K562 (cell line): ENCODE results near the gene TBL2. TPM values are rescaled to one million over a fixed set of nuclear protein-coding genes. Genes with fewer than 3 reads are reported as not detected.

Experiments
- ATAC-seq: fragments of 200-7000 bp; cut with Tn5 transposase; 3 replicates; pipeline ENCODE4 v1.9.1; 2020; ENCODE audit warnings: moderate library complexity
- BruUV-seq: library from RNA; stranded (reverse); fragments of 400-500 nt; replicated peaks from 2 replicates; lab custom pipeline; 2021; lab: Mats Ljungman, UMichigan
- CTCF ChIA-PET: fragments of 300-600 bp; formaldehyde crosslinking; extraction: SDS; loops from one replicate; lab custom pipeline; 2021; ENCODE audit warnings: low intra/inter-chr PET ratio; lab: Yijun Ruan, JAX
- POLR2A ChIA-PET: fragments of 300-600, 350-650 bp; sonication (Branson Sonifier 250); formaldehyde crosslinking; extraction: SDS; loops from one replicate; lab custom pipeline; 2021; ENCODE audit warnings: antibody characterized with exemption, inconsistent platforms; lab: Yijun Ruan, JAX
- DNase-seq, 4 experiments: peaks; one replicate each; pipeline versions ENCODE4 v3.0.0 to v3.0.0-alpha.2; 2011 to 2018; ENCODE audit warnings: low spot score in 3 of 4, mixed read lengths in 3 of 4; ENCODE audit errors: extremely low read depth in 1 of 4
- FAIRE-seq: peaks from 2 replicates; lab custom pipeline; 2011; peaks lifted over from hg19 to GRCh38; lab: Jason Lieb, UNC
- H2AFZ ChIP-seq: 2 replicates; pipeline ENCODE4 v1.6.0; 2011; ENCODE audit warnings: low read depth, low read length, control low read depth, inconsistent platforms
- H3K27ac ChIP-seq: fragments of 200-600 bp; 3 replicates; pipeline ENCODE4 v1.8.0; 2011; ENCODE audit warnings: low read depth, mild to moderate bottlenecking, control low read depth, inconsistent platforms, low read length, moderate library complexity, mixed read lengths; ENCODE audit errors: extremely low read depth
- H3K27me3 ChIP-seq, 2 experiments: fragments of 300-600 bp in 1 of 2; 2 replicates in 1 of 2; 3 replicates in 1 of 2; pipeline versions ENCODE4 v1.6.0 to v1.8.0; 2011; ENCODE audit warnings: inconsistent platforms in 2 of 2, low read length in 2 of 2, mild to moderate bottlenecking in 1 of 2, mixed read lengths in 1 of 2, moderate library complexity in 1 of 2; ENCODE audit not compliant: control insufficient read depth in 2 of 2, insufficient read depth in 2 of 2
- H3K36me3 ChIP-seq: fragments of 300-600 bp; 3 replicates; pipeline ENCODE4 v1.8.0; 2011; ENCODE audit warnings: mild to moderate bottlenecking, low read length, inconsistent platforms; ENCODE audit not compliant: control insufficient read depth, insufficient read depth
- H3K4me1 ChIP-seq, 2 experiments: fragments of 200-600 bp in 1 of 2; replicated peaks in 1 of 2; 2 replicates in 1 of 2; 3 replicates in 1 of 2; pipeline versions ENCODE4 v1.5.1 to v1.8.0; 2011; ENCODE audit warnings: inconsistent platforms in 2 of 2, low read length in 2 of 2, mild to moderate bottlenecking in 1 of 2, mixed read lengths in 1 of 2, moderate library complexity in 1 of 2; ENCODE audit not compliant: control insufficient read depth in 2 of 2, insufficient read depth in 2 of 2
- H3K4me2 ChIP-seq: 2 replicates; pipeline ENCODE4 v1.6.1; 2011; ENCODE audit warnings: low read length, control low read depth, inconsistent platforms, mixed read lengths; ENCODE audit not compliant: insufficient read depth
- H3K4me3 ChIP-seq: fragments of 200-600 bp; sonication (generic), shearing (Covaris generic); 2 replicates; pipeline ENCODE4 v1.5.1; 2016; ENCODE audit warnings: control low read depth, inconsistent platforms
- H3K79me2 ChIP-seq: fragments of 200-600 bp; 3 replicates; pipeline ENCODE4 v1.8.0; 2011; ENCODE audit warnings: low read length, inconsistent platforms; ENCODE audit not compliant: control insufficient read depth, insufficient read depth
- H3K9ac ChIP-seq, 2 experiments: 2 replicates each; pipeline versions ENCODE4 v1.6.0 to v1.6.1; 2011; ENCODE audit warnings: low read depth in 2 of 2, low read length in 2 of 2, control low read depth in 1 of 2, inconsistent platforms in 1 of 2, mild to moderate bottlenecking in 1 of 2, mixed read lengths in 1 of 2; ENCODE audit not compliant: insufficient read depth in 1 of 2
- H3K9me1 ChIP-seq: one replicate; pipeline ENCODE4 v1.6.0; 2011; ENCODE audit warnings: inconsistent platforms, mild to moderate bottlenecking, low read length, moderate library complexity; ENCODE audit not compliant: control insufficient read depth, insufficient read depth
- H3K9me3 ChIP-seq: replicated peaks from 2 replicates; pipeline ENCODE4 v1.5.1; 2011; ENCODE audit warnings: low read depth, low read length, inconsistent platforms; ENCODE audit not compliant: control insufficient read depth, insufficient read depth
- H4K20me1 ChIP-seq: replicated peaks from 2 replicates; pipeline ENCODE4 v1.6.1; 2011; ENCODE audit warnings: low read length, inconsistent platforms, mixed read lengths; ENCODE audit not compliant: control insufficient read depth, insufficient read depth
- ATF7 ChIP-seq: fragments of 450-650 bp; IDR thresholded peaks from 2 replicates; pipeline ENCODE4 v1.7.1; 2014; ENCODE audit warnings: mild to moderate bottlenecking, moderate library complexity
- CBX5 ChIP-seq: IDR thresholded peaks from 2 replicates; pipeline ENCODE4 v1.6.1; 2014; ENCODE audit warnings: low read depth, borderline replicate concordance
- CHD1 ChIP-seq: fragments of 200-600 bp; sonication (generic); IDR thresholded peaks from one replicate; pipeline ENCODE4 v1.6.1; 2012; ENCODE audit warnings: mild to moderate bottlenecking, moderate library complexity, low read length, inconsistent platforms
- ETV6 ChIP-seq, 3 experiments: fragments of 150-350 bp in 1 of 3; sonication (generic) in 1 of 3; formaldehyde crosslinking in 1 of 3; IDR thresholded peaks; 2 replicates each; pipeline versions ENCODE4 v1.6.1 to v1.8.0; 2014 to 2022; ENCODE audit warnings: borderline replicate concordance in 2 of 3, low read depth in 2 of 3, antibody characterized with exemption in 1 of 3, low read length in 1 of 3, mild to moderate bottlenecking in 1 of 3, missing genetic modification reagents in 1 of 3
- HIVEP1 ChIP-seq: fragments of 250-450 bp; sonication (Bioruptor Pico); IDR thresholded peaks from 2 replicates; pipeline ENCODE4 v1.4.0; 2020; ENCODE audit warnings: mild to moderate bottlenecking
- ID3 ChIP-seq, 2 experiments: fragments of 250-450 bp in 1 of 2; fragments of 450-650 bp in 1 of 2; sonication (Bioruptor Pico) in 1 of 2; IDR thresholded peaks; 2 replicates each; pipeline versions ENCODE4 v1.6.1 to v1.8.0; 2016 to 2021; ENCODE audit warnings: mild to moderate bottlenecking in 2 of 2, moderate library complexity in 2 of 2, missing compliant biosample characterization in 1 of 2, missing genetic modification characterization in 1 of 2
- MEF2D ChIP-seq: conservative IDR thresholded peaks from 2 replicates; pipeline ENCODE4 v1.6.1; 2016; ENCODE audit warnings: low read depth, missing genetic modification characterization, missing compliant biosample characterization
- NFYB ChIP-seq: IDR thresholded peaks from 2 replicates; pipeline ENCODE4 v1.6.1; 2011; ENCODE audit warnings: mild to moderate bottlenecking, moderate library complexity; ENCODE audit not compliant: insufficient read length; ENCODE audit errors: extremely low read depth
- POLR2AphosphoS5 ChIP-seq: IDR thresholded peaks from 2 replicates; pipeline ENCODE4 v1.6.1; 2011; ENCODE audit warnings: mild to moderate bottlenecking, low read depth, low read length, moderate library complexity; ENCODE audit not compliant: control insufficient read depth, insufficient read depth
- PTTG1 ChIP-seq: fragments of 450-650 bp; IDR thresholded peaks from 2 replicates; pipeline ENCODE4 v1.6.1; 2016; ENCODE audit warnings: low read depth, mild to moderate bottlenecking, missing genetic modification characterization, missing compliant biosample characterization
- RBM15 ChIP-seq: fragments of 200-400 bp; formaldehyde crosslinking; IDR thresholded peaks from 2 replicates; pipeline ENCODE4 v1.6.1; 2018; ENCODE audit warnings: mild to moderate bottlenecking, low read length, moderate library complexity; ENCODE audit not compliant: insufficient read depth
- STAT5A ChIP-seq: IDR thresholded peaks from 2 replicates; pipeline ENCODE4 v1.6.1; 2012; ENCODE audit warnings: low read length, inconsistent platforms, borderline replicate concordance
- ZNF24 ChIP-seq: fragments of 450-650 bp; IDR thresholded peaks from 2 replicates; pipeline ENCODE4 v1.6.1; 2016
- ZNF766 ChIP-seq: fragments of 200-800 bp; sonication (Bioruptor generic); conservative IDR thresholded peaks from 2 replicates; pipeline ENCODE4 v1.6.1; 2016; ENCODE audit warnings: missing genetic modification characterization, missing compliant biosample characterization
- ZSCAN29 ChIP-seq: fragments of 450-650 bp; IDR thresholded peaks from 2 replicates; pipeline ENCODE4 v1.6.1; 2017
- WGBS: fragments of 100-300 bp; shearing (Covaris generic); methylation state at CpG from one replicate; pipeline ENCODE4 v1.1.6; 2016; ENCODE audit warnings: low coverage, mixed read lengths; ENCODE audit not compliant: insufficient coverage; ENCODE audit errors: missing lambda C conversion rate; 5-methylcytosine and 5-hydroxymethylcytosine counted together
- in situ Hi-C: fragments of 300-500 bp; cut with MboI; formaldehyde crosslinking; loops from 4 replicates; pipeline ENCODE4 v1.15.0; 2018; ENCODE audit warnings: inconsistent platforms, mixed read lengths
- intact Hi-C: fragments of 100-400 bp; cut with micrococcal nuclease; formaldehyde crosslinking; loops from 2 replicates; pipeline ENCODE4 v1.14.2; 2022
- polyA plus RNA-seq, 8 experiments: library from polyadenylated mRNA; depleted of rRNA in 4 of 8; stranded (reverse) in 5 of 8; unstranded in 3 of 8; fragments of >200 nt; fragmentation: Nextera tagmentation in 2 of 8; fragmentation: Illumina TruSeq in 1 of 8; extraction: Ambion mirVana in 2 of 8; extraction: Trizol in 1 of 8; gene quantifications; 2 replicates each; pipeline versions ENCODE4 v1.2.1 to v1.2.3, GENCODE V29; 2011 to 2014; ENCODE audit warnings: inconsistent platforms in 1 of 8, missing spikeins in 1 of 8
- total RNA-seq, 7 experiments: library from RNA; depleted of rRNA in 6 of 7; stranded (reverse); fragments of >200 nt in 6 of 7; fragmentation: Illumina TruSeq in 2 of 7; extraction: Trizol in 2 of 7; gene quantifications; 2 replicates each; pipeline versions ENCODE4 v1.2.1 to v1.2.3, GENCODE V29; 2011 to 2021; ENCODE audit warnings: low replicate concordance in 1 of 7
- TF ChIP-seq, protein P1 (sequence below), 2 experiments: fragments of 450-650 bp in 1 of 2; sonication (generic) in 1 of 2; formaldehyde crosslinking; conservative IDR thresholded peaks; 2 replicates each; pipeline versions ENCODE4 v1.4.0 to v1.8.1; 2020 to 2022; ENCODE audit warnings: mild to moderate bottlenecking in 1 of 2, missing genetic modification reagents in 1 of 2

The TBL2 gene
- total and polyA plus RNA-seq, 9 of the 15 experiments (the other 6 are each of a cell fraction or from before 2014, with no cell fraction given), result 2.5 to 123 (median 49.2) TPM

GRCh38 chr7:73623798-73624668 lies 45.7 kb upstream of the TBL2 start, which contains the start of gene MLXIPL (continued):
- TF ChIP-seq POLR2AphosphoS5 (peak; percentile 84), ATF7 (peak; percentile 35; the same call in 1 of the 2 replicates), PTTG1 (tag) (no peak)
- TF ChIP-seq, protein P1, sequence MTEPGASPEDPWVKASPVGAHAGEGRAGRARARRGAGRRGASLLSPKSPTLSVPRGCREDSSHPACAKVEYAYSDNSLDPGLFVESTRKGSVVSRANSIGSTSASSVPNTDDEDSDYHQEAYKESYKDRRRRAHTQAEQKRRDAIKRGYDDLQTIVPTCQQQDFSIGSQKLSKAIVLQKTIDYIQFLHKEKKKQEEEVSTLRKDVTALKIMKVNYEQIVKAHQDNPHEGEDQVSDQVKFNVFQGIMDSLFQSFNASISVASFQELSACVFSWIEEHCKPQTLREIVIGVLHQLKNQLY (CRISPR knock-in tag; conservative IDR thresholded peaks at IDR 0.05), result peak in 1 of 2 experiments; percentile 46; a peak in 1 of 4 replicates
- TF ChIP-seq, all 486 proteins: peak for 71

GRCh38 chr7:73622909-73623797 lies 44.8 kb upstream of the TBL2 start:
- peak overlapping the region; percentile 75 to 100; a peak in 3 of 4 replicates for H3K9ac ChIP-seq
- H3K4me1 ChIP-seq, result peaks cover 24 to 35% of the 10 kb centered on the region in 2 experiments
- H3K27ac ChIP-seq, result no peak overlapping the region
- no peaks in the 10 kb centered on the region; the same call in 1 of the 2 replicates for H4K20me1 ChIP-seq
- peak overlapping the region; percentile 85 for H3K4me2 ChIP-seq
- no peaks in the 10 kb centered on the region for H3K9me1 ChIP-seq
- FAIRE-seq, result no peak
- ChIA-PET CTCF (no interaction called here), POLR2A (interaction anchor here (0.6 to 0.7 kb wide), 2 partner anchors 314 to 922 kb away, joined by 3 read pairs; no protein-coding TSS in a partner anchor)
- peaks cover 8 to 17% of the 10 kb centered on the region in 2 experiments for H3K27me3 ChIP-seq
- H3K79me2 ChIP-seq, result no peaks in the 10 kb centered on the region
- ATAC-seq, result peak; percentile 74
- H3K36me3 ChIP-seq, result no peaks in the 10 kb centered on the region
- WGBS, result 10% methylated on average over 58 of the region's 58 CpGs
- H3K4me3 ChIP-seq, result peak overlapping the region; percentile 68
- in situ Hi-C loops (no loop called here), intact Hi-C loops (no loop called here)
- H3K9me3 ChIP-seq, result no peaks in the 10 kb centered on the region
- peak; percentile 81 to 94 (median 86) for DNase-seq
- peak overlapping the region; percentile 98 for H2AFZ ChIP-seq
- TSS peak; percentile 68 for BruUV-seq
- TF ChIP-seq MEF2D (tag) (no peak), CHD1 (no peak), ZSCAN29 (no peak), ZNF766 (no peak), PTTG1 (tag) (no peak), ZNF24 (no peak), NFYB (peak; percentile 8), ID3 (CRISPR knock-in tag; IDR thresholded peaks at IDR 0.05) (no peak), ID3 (tag; IDR thresholded peaks at IDR 0.05) (peak; percentile 72), RBM15 (no peak), ETV6 (IDR thresholded peaks at IDR 0.05; ENCODE audit: borderline replicate concordance in 1 of 2, low read depth in 2 of 2, low read length in 1 of 2) (no peak), ETV6 (CRISPR knock-in tag; IDR thresholded peaks at IDR 0.05; ENCODE audit: borderline replicate concordance) (no peak), HIVEP1 (CRISPR knock-in tag) (no peak), STAT5A (no peak), CBX5 (no peak)
